Measurements from ENCODE around the gene BTBD9.

BTBD9 gene

GRCh38 chr6:38573801-38574395, 65.8 kb downstream of the BTBD9 start:
- no peaks in the 10 kb centered on the region for H3K27me3 ChIP-seq (replicated peaks; ENCODE audit: control insufficient read depth, insufficient read depth, low read length)
- H3K36me3 ChIP-seq (ENCODE audit: control insufficient read depth, insufficient read depth, low read length): no peaks in the 10 kb centered on the region
- no peak overlapping the region for H3K4me3 ChIP-seq (replicated peaks; ENCODE audit: low read depth, low read length)
- no peak for TF ChIP-seq CTCF (IDR thresholded peaks at IDR 0.05; ENCODE audit: insufficient read depth, low read length, poor library complexity, severe bottlenecking)
- no peak for DNase-seq (ENCODE audit: extremely low read depth, insufficient read length)

- Histone ChIP-seq H3K27me3 (replicated peaks; ENCODE audit: control insufficient read depth, insufficient read depth, low read length) (no peaks in the 10 kb centered on the region), H3K36me3 (ENCODE audit: control insufficient read depth, insufficient read depth, low read length) (no peaks in the 10 kb centered on the region), H3K4me3 (replicated peaks; ENCODE audit: low read depth, low read length) (no peak overlapping the region)
- no peak for TF ChIP-seq CTCF (IDR thresholded peaks at IDR 0.05; ENCODE audit: insufficient read depth, low read length, poor library complexity, severe bottlenecking)
- peak; percentile 41 for DNase-seq (ENCODE audit: extremely low read depth, insufficient read length)
Observed at GRCh38 chr6:38572186-38572813, 67.4 kb downstream of the BTBD9 start.

GRCh38 chr6:38571721-38572120, 68.0 kb downstream of the BTBD9 start:
- H3K4me3 ChIP-seq (replicated peaks; ENCODE audit: low read depth, low read length): no peak overlapping the region
- no peak for TF ChIP-seq CTCF (IDR thresholded peaks at IDR 0.05; ENCODE audit: insufficient read depth, low read length, poor library complexity, severe bottlenecking)
- no peaks in the 10 kb centered on the region for H3K27me3 ChIP-seq (replicated peaks; ENCODE audit: control insufficient read depth, insufficient read depth, low read length)
- no peaks in the 10 kb centered on the region for H3K36me3 ChIP-seq (ENCODE audit: control insufficient read depth, insufficient read depth, low read length)
- no peak for DNase-seq (ENCODE audit: extremely low read depth, insufficient read length)

- peak; percentile 38 for TF ChIP-seq CTCF (IDR thresholded peaks at IDR 0.05; ENCODE audit: insufficient read depth, low read length, poor library complexity, severe bottlenecking)
- DNase-seq (ENCODE audit: extremely low read depth, insufficient read length): no peak
Observed at GRCh38 chr6:38570750-38571149, 69.0 kb downstream of the BTBD9 start.

GRCh38 chr6:38567436-38567835, 72.3 kb downstream of the BTBD9 start:
- no peak for DNase-seq (ENCODE audit: extremely low read depth, insufficient read length)
- TF ChIP-seq CTCF (IDR thresholded peaks at IDR 0.05; ENCODE audit: insufficient read depth, low read length, poor library complexity, severe bottlenecking): no peak
- Histone ChIP-seq H3K36me3 (ENCODE audit: control insufficient read depth, insufficient read depth, low read length) (no peaks in the 10 kb centered on the region), H3K4me3 (replicated peaks; ENCODE audit: low read depth, low read length) (no peak overlapping the region), H3K27me3 (replicated peaks; ENCODE audit: control insufficient read depth, insufficient read depth, low read length) (no peaks in the 10 kb centered on the region)

More at GRCh38 chr6:38570750-38571149, 69.0 kb downstream of the BTBD9 start:
- H3K4me3 ChIP-seq (replicated peaks; ENCODE audit: low read depth, low read length): no peak overlapping the region
- no peaks in the 10 kb centered on the region for H3K27me3 ChIP-seq (replicated peaks; ENCODE audit: control insufficient read depth, insufficient read depth, low read length)
- H3K36me3 ChIP-seq (ENCODE audit: control insufficient read depth, insufficient read depth, low read length): no peaks in the 10 kb centered on the region

All from GM06990 (cell line).